GM12878 (cell line): ENCODE results near the gene MIAT.

ENCODE experiments used
- CEBPB ChIP-seq, 2 experiments: fragments of 150-350 bp in 1 of 2; IDR thresholded peaks; 2 replicates each; pipeline ENCODE4 v1.6.1; 2012 to 2014; ENCODE audit warnings: low read depth in 2 of 2, low read length in 2 of 2, borderline replicate concordance in 1 of 2, inconsistent platforms in 1 of 2
- HDAC6 ChIP-seq: fragments of 200-600 bp; sonication (generic); IDR thresholded peaks from one replicate; pipeline ENCODE4 v1.8.0; 2017; ENCODE audit warnings: antibody characterized with exemption; ENCODE audit not compliant: unreplicated experiment
- JUND ChIP-seq: IDR thresholded peaks from 2 replicates; pipeline ENCODE4 v1.6.1; 2012; ENCODE audit warnings: low read depth, mild to moderate bottlenecking, low read length, improper control_type of control experiment, moderate library complexity
- NR2F1 ChIP-seq: fragments of 450-650 bp; conservative IDR thresholded peaks from 2 replicates; pipeline ENCODE4 v1.6.1; 2017; ENCODE audit warnings: mild to moderate bottlenecking
- SMARCA5 ChIP-seq: fragments of 450-650 bp; IDR thresholded peaks from 2 replicates; pipeline ENCODE4 v1.6.1; 2017; ENCODE audit warnings: mild to moderate bottlenecking
- YY1 ChIP-seq: IDR thresholded peaks from 2 replicates; pipeline ENCODE4 v1.6.1; 2011; ENCODE audit warnings: low read depth, mild to moderate bottlenecking, low read length
- TF ChIP-seq, protein P1 (sequence below): IDR thresholded peaks from 2 replicates; pipeline ENCODE4 v1.6.1; 2012; ENCODE audit warnings: low read depth, low read length, improper control_type of control experiment
- TF ChIP-seq, protein P2 (sequence below), 3 experiments: IDR thresholded peaks in 2 of 3; conservative IDR thresholded peaks in 1 of 3; 2 replicates each; pipeline ENCODE4 v1.5.1; 2011; ENCODE audit warnings: low read depth in 3 of 3, low read length in 3 of 3, mild to moderate bottlenecking in 3 of 3, control low read depth in 2 of 3, moderate library complexity in 2 of 3, inconsistent platforms in 1 of 3, mixed read lengths in 1 of 3; ENCODE audit not compliant: control insufficient read depth in 2 of 3, insufficient read depth in 1 of 3; ENCODE audit errors: extremely low read depth in 1 of 3
- TF ChIP-seq, protein P3 (sequence below): fragments of 450-650 bp; IDR thresholded peaks from 2 replicates; pipeline ENCODE4 v1.6.1; 2016; ENCODE audit warnings: mild to moderate bottlenecking

DNA sequence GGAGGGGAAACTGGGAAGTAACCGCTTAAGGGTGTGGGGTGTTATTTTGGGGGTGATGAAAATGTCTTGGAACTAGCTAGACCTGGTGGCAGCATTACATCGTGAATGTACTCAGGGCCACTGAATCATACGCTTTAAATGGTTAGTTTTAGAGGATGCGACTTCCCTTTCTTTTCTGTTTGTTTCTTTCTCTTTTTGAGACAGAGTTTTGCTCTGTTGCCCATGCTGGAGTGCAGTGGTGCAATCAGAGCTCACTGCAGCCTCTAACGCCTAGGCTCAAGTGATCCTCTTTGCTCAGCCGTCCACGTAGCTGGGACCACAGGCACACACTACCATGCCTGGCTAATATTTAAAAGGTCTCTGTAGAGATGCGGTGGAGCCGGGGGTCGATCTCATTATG lies 5.6 kb upstream of the MIAT start:
- TF ChIP-seq, protein P1, sequence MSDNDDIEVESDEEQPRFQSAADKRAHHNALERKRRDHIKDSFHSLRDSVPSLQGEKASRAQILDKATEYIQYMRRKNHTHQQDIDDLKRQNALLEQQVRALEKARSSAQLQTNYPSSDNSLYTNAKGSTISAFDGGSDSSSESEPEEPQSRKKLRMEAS: no peak
- TF ChIP-seq, protein P2, sequence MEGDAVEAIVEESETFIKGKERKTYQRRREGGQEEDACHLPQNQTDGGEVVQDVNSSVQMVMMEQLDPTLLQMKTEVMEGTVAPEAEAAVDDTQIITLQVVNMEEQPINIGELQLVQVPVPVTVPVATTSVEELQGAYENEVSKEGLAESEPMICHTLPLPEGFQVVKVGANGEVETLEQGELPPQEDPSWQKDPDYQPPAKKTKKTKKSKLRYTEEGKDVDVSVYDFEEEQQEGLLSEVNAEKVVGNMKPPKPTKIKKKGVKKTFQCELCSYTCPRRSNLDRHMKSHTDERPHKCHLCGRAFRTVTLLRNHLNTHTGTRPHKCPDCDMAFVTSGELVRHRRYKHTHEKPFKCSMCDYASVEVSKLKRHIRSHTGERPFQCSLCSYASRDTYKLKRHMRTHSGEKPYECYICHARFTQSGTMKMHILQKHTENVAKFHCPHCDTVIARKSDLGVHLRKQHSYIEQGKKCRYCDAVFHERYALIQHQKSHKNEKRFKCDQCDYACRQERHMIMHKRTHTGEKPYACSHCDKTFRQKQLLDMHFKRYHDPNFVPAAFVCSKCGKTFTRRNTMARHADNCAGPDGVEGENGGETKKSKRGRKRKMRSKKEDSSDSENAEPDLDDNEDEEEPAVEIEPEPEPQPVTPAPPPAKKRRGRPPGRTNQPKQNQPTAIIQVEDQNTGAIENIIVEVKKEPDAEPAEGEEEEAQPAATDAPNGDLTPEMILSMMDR (IDR thresholded peaks at IDR 0.05 in 2 of 3, conservative IDR thresholded peaks at IDR 0.05 in 1 of 3; ENCODE audit: control insufficient read depth in 2 of 3, extremely low read depth in 1 of 3, insufficient read depth in 1 of 3, low read depth in 3 of 3, low read length in 3 of 3): no peak
- TF ChIP-seq, protein P3, sequence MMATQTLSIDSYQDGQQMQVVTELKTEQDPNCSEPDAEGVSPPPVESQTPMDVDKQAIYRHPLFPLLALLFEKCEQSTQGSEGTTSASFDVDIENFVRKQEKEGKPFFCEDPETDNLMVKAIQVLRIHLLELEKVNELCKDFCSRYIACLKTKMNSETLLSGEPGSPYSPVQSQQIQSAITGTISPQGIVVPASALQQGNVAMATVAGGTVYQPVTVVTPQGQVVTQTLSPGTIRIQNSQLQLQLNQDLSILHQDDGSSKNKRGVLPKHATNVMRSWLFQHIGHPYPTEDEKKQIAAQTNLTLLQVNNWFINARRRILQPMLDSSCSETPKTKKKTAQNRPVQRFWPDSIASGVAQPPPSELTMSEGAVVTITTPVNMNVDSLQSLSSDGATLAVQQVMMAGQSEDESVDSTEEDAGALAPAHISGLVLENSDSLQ: no peak
- TF ChIP-seq CEBPB (IDR thresholded peaks at IDR 0.05; ENCODE audit: borderline replicate concordance in 1 of 2, low read depth in 2 of 2, low read length in 2 of 2): no peak
- TF ChIP-seq HDAC6: no peak
- TF ChIP-seq YY1: no peak
- no peak for TF ChIP-seq NR2F1
- TF ChIP-seq JUND: no peak
- TF ChIP-seq SMARCA5: no peak
